Smooth muscle cell (in vitro differentiated cells): ENCODE data around the gene EDN2. TPM values are rescaled to one million over a fixed set of nuclear protein-coding genes. Genes with fewer than 3 reads are reported as not detected.
A peak's percentile ranks its signal among the peaks of the same experiment; 100 is the strongest.

Experiments
- DNase-seq: peaks from one replicate; lab custom pipeline; 2025; ENCODE audit not compliant: unreplicated experiment; lab: John Stamatoyannopoulos, UW
- H2AFZ ChIP-seq: fragments of 200-600 bp; sonication (generic); 2 replicates; pipeline ENCODE4 v1.6.0; 2016; ENCODE audit warnings: antibody characterized with exemption, low read depth, mild to moderate bottlenecking
- H3F3A ChIP-seq: fragments of 200-600 bp; sonication (generic); 2 replicates; pipeline ENCODE4 v1.6.0; 2017; ENCODE audit warnings: antibody characterized with exemption, low read depth
- H3K27ac ChIP-seq: fragments of 200-600 bp; sonication (generic); 2 replicates; pipeline ENCODE4 v1.5.1; 2016; ENCODE audit warnings: low read depth, mild to moderate bottlenecking
- H3K27me3 ChIP-seq: fragments of 200-600 bp; sonication (generic); 2 replicates; pipeline ENCODE4 v1.6.1; 2016; ENCODE audit warnings: low read depth, mild to moderate bottlenecking
- H3K36me3 ChIP-seq: fragments of 200-600 bp; sonication (generic); 2 replicates; pipeline ENCODE4 v1.5.1; 2016; ENCODE audit warnings: low read depth
- H3K4me1 ChIP-seq: fragments of 200-600 bp; sonication (generic); 2 replicates; pipeline ENCODE4 v1.5.1; 2016; ENCODE audit warnings: low read depth
- H3K4me2 ChIP-seq: fragments of 200-600 bp; sonication (generic); 2 replicates; pipeline ENCODE4 v1.6.0; 2016; ENCODE audit warnings: mild to moderate bottlenecking
- H3K4me3 ChIP-seq: fragments of 200-600 bp; sonication (generic); 2 replicates; pipeline ENCODE4 v1.5.1; 2016; ENCODE audit warnings: mild to moderate bottlenecking
- H3K79me2 ChIP-seq: fragments of 200-600 bp; sonication (generic); 2 replicates; pipeline ENCODE4 v1.6.0; 2016; ENCODE audit warnings: low read depth, mild to moderate bottlenecking
- H3K9ac ChIP-seq: fragments of 200-600 bp; sonication (generic); 2 replicates; pipeline ENCODE4 v1.6.0; 2016; ENCODE audit warnings: low read depth
- H3K9me3 ChIP-seq: fragments of 200-600 bp; sonication (generic); replicated peaks from 2 replicates; pipeline ENCODE4 v1.5.1; 2016; ENCODE audit warnings: low read depth
- H4K20me1 ChIP-seq: fragments of 200-600 bp; sonication (generic); 2 replicates; pipeline ENCODE4 v1.6.0; 2016; ENCODE audit warnings: low read depth
- CTCF ChIP-seq: fragments of 200-600 bp; sonication (generic); IDR thresholded peaks from 2 replicates; pipeline ENCODE4 v1.5.1; 2017; ENCODE audit warnings: borderline replicate concordance, mild to moderate bottlenecking, antibody characterized with exemption; ENCODE audit not compliant: insufficient read depth, poor library complexity, severe bottlenecking
- WGBS: methylation state at CpG from one replicate; pipeline ENCODE4 v1.1.7; 2016; ENCODE audit warnings: low lambda C conversion rate; 5-methylcytosine and 5-hydroxymethylcytosine counted together
- polyA plus RNA-seq: library from polyadenylated mRNA; unstranded; fragments of >200 nt; fragmentation: Nextera tagmentation; extraction: Ambion mirVana; gene quantifications from 2 replicates; pipeline ENCODE4 v1.2.1, GENCODE V29; 2016
- total RNA-seq: library from RNA; depleted of rRNA; stranded (reverse); fragments of >200 nt; gene quantifications from 2 replicates; pipeline ENCODE4 v1.2.3, GENCODE V29; 2014

EDN2 gene
- total and polyA plus RNA-seq, 2 experiments from 2014 or later, result not detected

GRCh38 chr1:41493626-41494350 is 9.3 kb upstream of the EDN2 start:
- no peaks in the 10 kb centered on the region for H4K20me1 ChIP-seq
- H3K27ac ChIP-seq, result peak overlapping the region; percentile 26
- H3K4me1 ChIP-seq, result peaks cover 18% of the 10 kb centered on the region
- H3K27me3 ChIP-seq, result no peaks in the 10 kb centered on the region
- H2AFZ ChIP-seq, result no peak overlapping the region
- H3K36me3 ChIP-seq, result no peaks in the 10 kb centered on the region
- H3K9ac ChIP-seq, result peak overlapping the region; percentile 58
- H3K9me3 ChIP-seq, result no peaks in the 10 kb centered on the region
- TF ChIP-seq CTCF, result no peak
- no peaks in the 10 kb centered on the region for H3K79me2 ChIP-seq
- H3F3A ChIP-seq, result peaks cover 7% of the 10 kb centered on the region
- no peak overlapping the region for H3K4me2 ChIP-seq
- H3K4me3 ChIP-seq, result no peak overlapping the region
- WGBS, result 90% methylated on average over 9 of the region's 9 CpGs
- no peak for DNase-seq

- Histone ChIP-seq H3K27ac (peak overlapping the region; percentile 26), H3K9ac (peak overlapping the region; percentile 58), H3K9me3 (no peaks in the 10 kb centered on the region), H3K36me3 (no peaks in the 10 kb centered on the region), H3K27me3 (no peaks in the 10 kb centered on the region), H3F3A (peaks cover 7% of the 10 kb centered on the region), H3K79me2 (no peaks in the 10 kb centered on the region), H2AFZ (no peak overlapping the region), H3K4me1 (peaks cover 24% of the 10 kb centered on the region), H4K20me1 (no peaks in the 10 kb centered on the region), H3K4me3 (no peak overlapping the region), H3K4me2 (no peak overlapping the region)
- 12% methylated on average over 5 of the region's 5 CpGs for WGBS
- no peak for TF ChIP-seq CTCF
- peak; percentile 28 for DNase-seq
Observed at GRCh38 chr1:41493117-41493536, 8.6 kb upstream of the EDN2 start.

DNA sequence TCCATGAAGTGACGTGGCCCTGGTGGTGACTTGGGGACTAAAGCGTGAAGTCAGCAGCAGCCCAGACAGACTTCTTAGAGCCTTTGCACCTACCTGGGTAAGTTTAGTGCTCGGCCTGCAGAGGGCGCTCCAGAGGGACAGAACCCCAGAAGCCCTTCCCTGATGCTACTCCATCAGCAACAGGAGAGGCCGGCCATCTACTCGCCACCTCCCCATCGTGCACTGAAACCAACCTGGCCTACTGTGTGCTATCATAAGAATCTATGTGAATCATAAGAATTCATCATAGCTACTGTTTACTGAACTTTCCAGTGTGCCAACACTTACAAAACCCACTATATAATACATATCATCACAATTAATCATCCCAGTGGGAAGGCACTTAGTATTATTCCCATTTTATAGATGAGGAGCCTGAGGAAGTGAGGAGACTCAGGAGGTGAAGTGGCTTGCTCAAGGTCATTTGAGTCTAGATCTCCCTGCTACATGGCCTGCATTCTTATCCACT is 7.9 kb upstream of the EDN2 start:
- no peak overlapping the region for H3K4me3 ChIP-seq
- H3K27me3 ChIP-seq, result no peaks in the 10 kb centered on the region
- DNase-seq, result no peak
- H3K36me3 ChIP-seq, result no peaks in the 10 kb centered on the region
- H4K20me1 ChIP-seq, result no peaks in the 10 kb centered on the region
- WGBS, result 77% methylated on average over 6 of the region's 7 CpGs
- H3K4me1 ChIP-seq, result peaks cover 32% of the 10 kb centered on the region
- TF ChIP-seq CTCF, result peak; percentile 60
- H3K27ac ChIP-seq, result no peak overlapping the region
- no peaks in the 10 kb centered on the region for H3K9me3 ChIP-seq
- no peak overlapping the region for H3K4me2 ChIP-seq
- no peaks in the 10 kb centered on the region for H3K79me2 ChIP-seq
- no peak overlapping the region for H3K9ac ChIP-seq
- no peak overlapping the region for H2AFZ ChIP-seq
- H3F3A ChIP-seq, result peaks cover 7% of the 10 kb centered on the region

DNA sequence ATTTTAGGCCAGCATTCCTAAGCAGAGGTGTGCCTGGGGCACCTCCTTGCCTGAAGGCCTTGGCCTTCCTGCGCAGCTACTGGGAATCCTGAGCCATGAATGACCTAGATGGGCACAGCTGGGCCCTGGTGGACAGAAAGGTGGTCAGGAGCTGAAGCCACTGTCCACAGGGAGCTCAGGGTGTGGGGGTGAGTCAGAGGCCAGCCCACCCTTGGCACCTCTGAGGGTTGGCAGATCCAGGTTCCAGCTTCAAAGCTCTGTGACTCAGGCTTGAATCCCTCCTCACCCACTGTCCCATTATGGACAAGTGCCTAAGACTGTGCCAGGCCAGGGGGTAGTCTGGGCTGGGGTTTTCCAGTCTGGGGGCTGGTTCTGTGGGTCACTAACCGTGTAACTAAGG is 6.4 kb upstream of the EDN2 start:
- WGBS, result 91% methylated on average over 2 of the region's 2 CpGs
- H3K4me1 ChIP-seq, result peaks cover 37% of the 10 kb centered on the region
- TF ChIP-seq CTCF, result no peak
- H2AFZ ChIP-seq, result no peak overlapping the region
- peaks cover 6% of the 10 kb centered on the region for H3F3A ChIP-seq
- no peaks in the 10 kb centered on the region for H3K27me3 ChIP-seq
- H3K4me3 ChIP-seq, result no peak overlapping the region
- H3K79me2 ChIP-seq, result no peaks in the 10 kb centered on the region
- H4K20me1 ChIP-seq, result no peaks in the 10 kb centered on the region
- no peaks in the 10 kb centered on the region for H3K9me3 ChIP-seq
- no peak for DNase-seq
- no peaks in the 10 kb centered on the region for H3K36me3 ChIP-seq
- no peak overlapping the region for H3K27ac ChIP-seq
- no peak overlapping the region for H3K4me2 ChIP-seq
- H3K9ac ChIP-seq, result no peak overlapping the region
